Measurements from ENCODE around the gene LDB2.

- TF ChIP-seq CTCF (IDR thresholded peaks at IDR 0.05) (no peak), POLR2A (IDR thresholded peaks at IDR 0.05) (no peak)
Observed at GRCh38 chr4:16669036-16669435, 229.4 kb downstream of the LDB2 start.

Measured in uterus (tissue), 2 donors.